Breast epithelium (tissue), 4 donors: ENCODE measurements around the gene MARVELD2. TPM values are rescaled to one million over a fixed set of nuclear protein-coding genes. Genes with fewer than 3 reads are reported as not detected.
"Not testable (repeated sequence)": the region's sequence is repeated elsewhere in the genome, so short reads cannot be mapped to it uniquely, and the experiment has no call there.

Source experiments
- DNase-seq, 2 donors: peaks; one replicate each; pipeline ENCODE4 v3.0.0-alpha.2; 2019; ENCODE audit warnings: low spot score in 2 of 2
- H3K27ac ChIP-seq, 2 donors: fragments of 200-600 bp; sonication (generic) in 1 of 2; one replicate each; pipeline ENCODE4 v1.5.1; 2016 to 2019; ENCODE audit warnings: mild to moderate bottlenecking in 1 of 2
- H3K27me3 ChIP-seq, 2 donors: fragments of 200-600 bp; sonication (generic) in 1 of 2; one replicate each; pipeline versions ENCODE4 v1.5.1 to v1.6.0; 2017 to 2019; ENCODE audit warnings: control low read depth in 1 of 2, mild to moderate bottlenecking in 1 of 2
- H3K36me3 ChIP-seq: fragments of 200-600 bp; one replicate; pipeline ENCODE4 v1.5.1; 2019
- H3K4me1 ChIP-seq, 2 donors: fragments of 200-600 bp; sonication (generic); one replicate each; pipeline ENCODE4 v1.5.1; 2016 to 2019; ENCODE audit warnings: control low read depth in 1 of 2
- H3K4me3 ChIP-seq, 3 donors: fragments of 200-600 bp; sonication (generic); 1 replicate in 2 of 3; 2 replicates in 1 of 3; pipeline ENCODE4 v1.5.1; 2016 to 2019; ENCODE audit warnings: mild to moderate bottlenecking in 3 of 3, moderate library complexity in 2 of 3
- H3K9me3 ChIP-seq, 2 donors: fragments of 200-600 bp; sonication (generic) in 1 of 2; one replicate each; pipeline ENCODE4 v1.5.1; 2016 to 2019; ENCODE audit warnings: control low read depth in 1 of 2
- POLR2A ChIP-seq: fragments of 450-650 bp; IDR thresholded peaks from one replicate; pipeline ENCODE4 v1.6.1; 2016; ENCODE audit warnings: antibody characterized with exemption, mild to moderate bottlenecking, moderate library complexity
- POLR2AphosphoS5 ChIP-seq, 3 donors: sonication (generic); formaldehyde crosslinking; IDR thresholded peaks; one replicate each; pipeline ENCODE4 v1.6.1; 2017; ENCODE audit warnings: antibody characterized with exemption in 3 of 3
- intact Hi-C: fragments of 100-400 bp; cut with DNase I; formaldehyde crosslinking; loops from one replicate; pipeline ENCODE4 v1.15.1; 2023; ENCODE audit warnings: low total_unique reads
- total RNA-seq, 3 donors: library from RNA; depleted of rRNA; stranded (reverse); fragments of >200 nt; gene quantifications; one replicate each; pipeline ENCODE4 v1.1.0, GENCODE V29; 2016
- TF ChIP-seq, protein P1 (sequence below), 3 donors: fragments of 450-650 bp; IDR thresholded peaks; one replicate each; pipeline ENCODE4 v1.5.1; 2016 to 2017; ENCODE audit warnings: antibody characterized with exemption in 3 of 3, mild to moderate bottlenecking in 3 of 3, moderate library complexity in 3 of 3

The MARVELD2 gene
- total RNA-seq, 3 donors from 2014 or later, result 0.32 to 24.7 (median 11.1) TPM

DNA sequence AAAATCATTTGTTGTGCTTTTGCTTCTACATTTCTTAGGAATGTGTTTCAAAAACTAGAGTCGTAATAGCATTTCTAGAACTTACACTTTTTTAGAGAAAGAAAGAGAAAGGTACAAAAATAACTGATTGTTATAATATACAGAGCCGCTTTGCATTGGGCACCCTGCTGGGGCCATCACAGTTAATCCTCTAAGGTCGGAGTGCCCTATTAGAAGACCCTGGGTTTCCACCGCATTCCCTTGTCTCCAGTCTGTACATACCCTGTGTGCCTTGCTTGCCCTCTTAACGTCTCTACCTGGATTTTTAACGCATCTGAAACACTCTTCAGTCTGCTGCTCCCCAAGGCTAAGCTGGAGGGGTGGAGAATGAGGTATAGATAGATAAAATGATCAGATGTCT, 1.3 kb downstream of the MARVELD2 start:
- DNase-seq, result no peak
- peak overlapping the region in 1 of 2 donors; percentile 94 for H3K27ac ChIP-seq
- peaks cover 6% of the 10 kb centered on the region for H3K36me3 ChIP-seq
- H3K4me1 ChIP-seq, result no peaks in the 10 kb centered on the region
- H3K9me3 ChIP-seq, result no peaks in the 10 kb centered on the region
- H3K4me3 ChIP-seq, result peak overlapping the region in 2 of 3 donors; percentile 73 to 77
- TF ChIP-seq, protein P1, sequence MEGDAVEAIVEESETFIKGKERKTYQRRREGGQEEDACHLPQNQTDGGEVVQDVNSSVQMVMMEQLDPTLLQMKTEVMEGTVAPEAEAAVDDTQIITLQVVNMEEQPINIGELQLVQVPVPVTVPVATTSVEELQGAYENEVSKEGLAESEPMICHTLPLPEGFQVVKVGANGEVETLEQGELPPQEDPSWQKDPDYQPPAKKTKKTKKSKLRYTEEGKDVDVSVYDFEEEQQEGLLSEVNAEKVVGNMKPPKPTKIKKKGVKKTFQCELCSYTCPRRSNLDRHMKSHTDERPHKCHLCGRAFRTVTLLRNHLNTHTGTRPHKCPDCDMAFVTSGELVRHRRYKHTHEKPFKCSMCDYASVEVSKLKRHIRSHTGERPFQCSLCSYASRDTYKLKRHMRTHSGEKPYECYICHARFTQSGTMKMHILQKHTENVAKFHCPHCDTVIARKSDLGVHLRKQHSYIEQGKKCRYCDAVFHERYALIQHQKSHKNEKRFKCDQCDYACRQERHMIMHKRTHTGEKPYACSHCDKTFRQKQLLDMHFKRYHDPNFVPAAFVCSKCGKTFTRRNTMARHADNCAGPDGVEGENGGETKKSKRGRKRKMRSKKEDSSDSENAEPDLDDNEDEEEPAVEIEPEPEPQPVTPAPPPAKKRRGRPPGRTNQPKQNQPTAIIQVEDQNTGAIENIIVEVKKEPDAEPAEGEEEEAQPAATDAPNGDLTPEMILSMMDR (IDR thresholded peaks at IDR 0.05), result no peak
- no peak for TF ChIP-seq POLR2AphosphoS5 (IDR thresholded peaks at IDR 0.05)
- no peak for TF ChIP-seq POLR2A
- intact Hi-C loops, result no loop called here
- H3K27me3 ChIP-seq, result no peaks in the 10 kb centered on the region

- Histone ChIP-seq H3K9me3 (no peaks in the 10 kb centered on the region), H3K27ac (no peak overlapping the region), H3K4me1 (no peaks in the 10 kb centered on the region), H3K36me3 (peaks cover 6% of the 10 kb centered on the region), H3K27me3 (no peaks in the 10 kb centered on the region), H3K4me3 (peak overlapping the region in 1 of 3 donors; percentile 73)
- no peak for DNase-seq
- intact Hi-C loops, result no loop called here
- TF ChIP-seq, protein P1 (IDR thresholded peaks at IDR 0.05), result no peak
- no peak for TF ChIP-seq POLR2A
- no peak for TF ChIP-seq POLR2AphosphoS5 (IDR thresholded peaks at IDR 0.05)
These were observed 1.8 kb downstream of the MARVELD2 start for GRCh38 chr5:69416699-69417098.

GRCh38 chr5:69418554-69418953, 3.6 kb downstream of the MARVELD2 start:
- no peak for TF ChIP-seq POLR2AphosphoS5 (IDR thresholded peaks at IDR 0.05)
- no peak for TF ChIP-seq POLR2A
- TF ChIP-seq, protein P1 (IDR thresholded peaks at IDR 0.05), result no peak
- intact Hi-C loops, result no loop called here
- H3K27ac ChIP-seq, result no peak overlapping the region
- H3K27me3 ChIP-seq, result no peaks in the 10 kb centered on the region
- H3K36me3 ChIP-seq, result peaks cover 6% of the 10 kb centered on the region
- H3K9me3 ChIP-seq, result no peaks in the 10 kb centered on the region
- DNase-seq, result no peak
- H3K4me3 ChIP-seq, result no peak overlapping the region
- H3K4me1 ChIP-seq, result no peaks in the 10 kb centered on the region

GRCh38 chr5:69431424-69432303, 16.7 kb downstream of the MARVELD2 start:
- Histone ChIP-seq H3K9me3 (no peaks in the 10 kb centered on the region), H3K4me1 (no peaks in the 10 kb centered on the region), H3K27ac (no peak overlapping the region), H3K36me3 (no peaks in the 10 kb centered on the region), H3K27me3 (no peaks in the 10 kb centered on the region), H3K4me3 (no peak overlapping the region)
- DNase-seq, result no peak
- intact Hi-C loops, result no loop called here
- TF ChIP-seq POLR2AphosphoS5 (IDR thresholded peaks at IDR 0.05) (no peak), POLR2A (no peak)
- TF ChIP-seq, protein P1 (IDR thresholded peaks at IDR 0.05), result no peak

- H3K27me3 ChIP-seq, result no peaks in the 10 kb centered on the region
- DNase-seq, result no peak
- intact Hi-C loops, result no loop called here
- H3K27ac ChIP-seq, result no peak overlapping the region
- H3K4me1 ChIP-seq, result no peaks in the 10 kb centered on the region
- H3K9me3 ChIP-seq, result no peaks in the 10 kb centered on the region
- H3K36me3 ChIP-seq, result no peaks in the 10 kb centered on the region
- H3K4me3 ChIP-seq, result no peak overlapping the region
- TF ChIP-seq POLR2AphosphoS5 (IDR thresholded peaks at IDR 0.05), result no peak
- no peak for TF ChIP-seq POLR2A
- TF ChIP-seq, protein P1 (IDR thresholded peaks at IDR 0.05), result no peak
These were observed 17.7 kb downstream of the MARVELD2 start for GRCh38 chr5:69432412-69433206.

DNA sequence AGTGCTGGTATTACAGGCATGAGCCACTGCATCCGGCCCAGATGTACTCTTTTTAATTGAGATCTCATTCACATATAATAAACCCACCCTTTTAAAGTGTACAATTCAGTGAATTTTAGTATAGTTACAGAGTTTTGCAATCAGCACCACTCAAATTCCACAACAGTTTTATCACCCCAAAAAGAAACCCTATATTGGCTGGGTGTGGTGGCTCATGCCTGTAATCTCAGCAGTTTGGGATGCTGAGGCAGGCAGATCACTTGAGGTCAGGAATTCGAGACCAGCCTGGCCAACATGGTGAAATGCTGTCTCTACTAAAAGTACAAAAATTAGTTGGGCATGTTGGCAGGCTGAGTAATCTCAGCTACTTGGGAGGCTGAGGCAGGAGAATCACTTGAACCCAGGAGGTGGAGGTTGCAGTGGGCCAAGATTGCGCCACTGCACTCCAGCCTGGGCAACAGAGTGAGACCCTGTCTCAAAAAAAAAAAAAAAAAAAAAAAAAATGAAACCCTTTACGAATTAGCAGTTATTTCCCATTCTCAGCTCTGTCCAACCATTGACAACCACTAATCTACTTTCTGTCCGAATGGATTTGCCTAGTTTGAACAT, 20.5 kb downstream of the MARVELD2 start:
- DNase-seq, H3K9me3 ChIP-seq, H3K4me3 ChIP-seq, H3K36me3 ChIP-seq, intact Hi-C loops, H3K27me3 ChIP-seq, H3K27ac ChIP-seq, H3K4me1 ChIP-seq: not testable (repeated sequence)
